ENCODE data around the gene PTPRM. TPM values are rescaled to one million over a fixed set of nuclear protein-coding genes. Genes with fewer than 3 reads are reported as not detected.

The PTPRM gene
- total RNA-seq, 1 experiment from 2014 or later, result 14.5 TPM

DNA sequence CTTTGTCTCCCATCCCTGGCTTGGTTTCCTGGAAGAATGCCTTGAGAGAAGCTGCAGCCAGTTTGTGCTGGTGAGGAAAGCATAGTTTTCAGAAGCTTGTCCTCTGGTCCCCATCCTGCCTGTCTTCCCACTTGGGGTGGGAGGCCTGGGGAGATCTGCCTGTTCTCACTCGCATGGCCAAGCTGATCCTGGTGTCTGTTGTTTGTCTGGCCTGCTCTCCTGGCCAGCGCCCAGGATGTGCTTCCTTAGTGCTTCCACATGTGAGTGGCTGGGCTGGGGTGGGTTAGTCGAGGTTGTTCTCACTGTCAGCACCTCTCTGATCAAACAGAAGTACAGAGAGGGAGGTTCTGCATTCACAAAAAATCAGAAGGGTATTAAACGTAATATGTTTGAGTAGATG lies 49.5 kb downstream of the PTPRM start:
- Histone ChIP-seq H3K9ac (ENCODE audit: low read length) (no peak overlapping the region), H2AFZ (ENCODE audit: low read depth, low read length, poor library complexity, severe bottlenecking) (no peak overlapping the region), H3K4me1 (ENCODE audit: control insufficient read depth in 1 of 2, insufficient read depth in 2 of 2, low read length in 2 of 2) (no peaks in the 10 kb centered on the region), H3K27ac (ENCODE audit: low read depth, low read length) (no peak overlapping the region), H3K4me2 (ENCODE audit: low read length) (no peak overlapping the region), H3K79me2 (ENCODE audit: insufficient read depth, low read length) (no peaks in the 10 kb centered on the region), H3K9me3 (ENCODE audit: control insufficient read depth in 1 of 2, insufficient read depth in 1 of 2, low read depth in 1 of 2, low read length in 2 of 2) (no peaks in the 10 kb centered on the region), H3K4me3 (replicated peaks in 1 of 2; ENCODE audit: low read depth in 1 of 2, low read length in 2 of 2) (no peak overlapping the region), H3K36me3 (ENCODE audit: control insufficient read depth in 1 of 2, insufficient read depth in 2 of 2, low read length in 2 of 2) (no peaks in the 10 kb centered on the region), H3K9me2 (ENCODE audit: insufficient read depth) (no peaks in the 10 kb centered on the region), H3K27me3 (ENCODE audit: insufficient read depth, low read length) (peaks cover 4% of the 10 kb centered on the region; the same call in 1 of the 2 replicates), H4K20me1 (ENCODE audit: insufficient read depth) (no peaks in the 10 kb centered on the region)
- DNase-seq (ENCODE audit: low read depth, low spot score), result no peak
- ChIA-PET CTCF (no interaction called here), RAD21 (ENCODE audit: low non-redundant PET in 1 of 2, low total read pairs in 2 of 2, uncharacterized antibody in 2 of 2, unreplicated experiment in 2 of 2) (no interaction called here), POLR2A (no interaction called here)
- no TSS peak for BruUV-seq (replicated peaks)
- no peak for ATAC-seq
- intact Hi-C loops (cut with micrococcal nuclease), result loop anchor here (5.0 kb wide), 1 partner anchor 51 kb away; no protein-coding TSS in a partner anchor
- TF ChIP-seq SP1 (IDR thresholded peaks at IDR 0.05; ENCODE audit: low read depth), result no peak
- TF ChIP-seq CBX3 (IDR thresholded peaks at IDR 0.05; ENCODE audit: low read depth), result no peak

DNA sequence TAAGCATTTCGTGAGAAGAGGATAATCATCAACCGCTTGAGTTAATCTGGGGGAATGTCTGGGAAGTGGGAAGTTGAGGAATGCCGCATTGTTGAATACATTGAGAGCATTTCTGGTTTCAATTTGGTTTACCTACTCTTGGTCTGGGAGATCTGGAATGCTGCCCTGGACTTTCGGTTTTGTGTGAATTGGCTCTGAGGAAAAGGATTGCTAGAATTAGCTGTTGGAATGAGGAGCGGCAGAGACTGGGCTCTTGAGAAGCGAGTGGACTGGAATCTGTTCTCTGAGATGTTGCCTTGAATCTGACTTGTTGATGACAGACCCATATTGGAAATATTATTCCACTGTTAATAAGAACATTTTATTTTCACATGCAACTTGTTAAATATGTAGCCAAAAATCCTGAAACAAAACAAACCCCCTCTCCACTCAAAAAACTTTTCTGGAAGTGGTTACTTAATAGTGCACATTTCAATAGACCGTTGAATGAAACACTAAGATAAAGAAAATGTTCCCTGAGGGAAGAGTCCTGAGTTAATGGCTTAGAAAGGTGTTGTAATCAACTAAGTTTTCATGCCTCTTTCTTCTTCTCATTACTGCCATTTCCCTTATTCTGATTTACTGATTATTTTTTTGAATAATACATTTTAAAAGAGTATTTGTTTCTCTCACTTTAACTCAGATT lies 50.8 kb downstream of the PTPRM start:
- Histone ChIP-seq H2AFZ (ENCODE audit: low read depth, low read length, poor library complexity, severe bottlenecking) (no peak overlapping the region), H3K4me1 (ENCODE audit: control insufficient read depth in 1 of 2, insufficient read depth in 2 of 2, low read length in 2 of 2) (no peaks in the 10 kb centered on the region), H3K4me3 (replicated peaks in 1 of 2; ENCODE audit: low read depth in 1 of 2, low read length in 2 of 2) (no peak overlapping the region), H3K27ac (ENCODE audit: low read depth, low read length) (no peak overlapping the region), H3K4me2 (ENCODE audit: low read length) (no peak overlapping the region), H3K9me3 (ENCODE audit: control insufficient read depth in 1 of 2, insufficient read depth in 1 of 2, low read depth in 1 of 2, low read length in 2 of 2) (no peaks in the 10 kb centered on the region), H3K9me2 (ENCODE audit: insufficient read depth) (no peaks in the 10 kb centered on the region), H3K9ac (ENCODE audit: low read length) (no peak overlapping the region), H4K20me1 (ENCODE audit: insufficient read depth) (no peaks in the 10 kb centered on the region), H3K36me3 (ENCODE audit: control insufficient read depth in 1 of 2, insufficient read depth in 2 of 2, low read length in 2 of 2) (no peaks in the 10 kb centered on the region), H3K79me2 (ENCODE audit: insufficient read depth, low read length) (no peaks in the 10 kb centered on the region), H3K27me3 (ENCODE audit: insufficient read depth, low read length) (peaks cover 4% of the 10 kb centered on the region; the same call in 1 of the 2 replicates)
- DNase-seq (ENCODE audit: low read depth, low spot score) (no peak), ATAC-seq (no peak)
- BruUV-seq (replicated peaks), result no TSS peak
- TF ChIP-seq YY1 (IDR thresholded peaks at IDR 0.05; ENCODE audit: extremely low read depth, insufficient replicate concordance, low read depth, low read length), result no peak
- no peak for TF ChIP-seq ELF1 (IDR thresholded peaks at IDR 0.05; ENCODE audit: borderline replicate concordance, low read depth)
- TF ChIP-seq EGR1 (IDR thresholded peaks at IDR 0.05; ENCODE audit: low read depth), result no peak
- ChIA-PET RAD21 (ENCODE audit: low non-redundant PET in 1 of 2, low total read pairs in 2 of 2, uncharacterized antibody in 2 of 2, unreplicated experiment in 2 of 2) (no interaction called here), CTCF (no interaction called here), POLR2A (no interaction called here)
- intact Hi-C loops (cut with micrococcal nuclease), result loop anchor here (5.0 kb wide), 1 partner anchor 49 kb away; no protein-coding TSS in a partner anchor

Measured in HCT116 (cell line).